BJ (cell line): ENCODE data around the gene SIVA1. TPM values are rescaled to one million over a fixed set of nuclear protein-coding genes. Genes with fewer than 3 reads are reported as not detected.

Experiments
- CTCF ChIA-PET: fragments of 350-600 bp; formaldehyde crosslinking; extraction: SDS; loops from one replicate; lab custom pipeline; 2021; ENCODE audit warnings: antibody characterized with exemption, inconsistent platforms; lab: Yijun Ruan, JAX
- POLR2A ChIA-PET: fragments of 300-600 bp; sonication (Branson Sonifier 250); formaldehyde crosslinking; extraction: SDS; loops from one replicate; lab custom pipeline; 2021; ENCODE audit warnings: antibody characterized with exemption; lab: Charles Lee
- DNase-seq: peaks from one replicate; pipeline ENCODE4 v3.0.0-alpha.2; 2011; ENCODE audit warnings: low read depth
- H3K27me3 ChIP-seq: 2 replicates; pipeline ENCODE4 v1.6.0; 2011; ENCODE audit warnings: low read length; ENCODE audit not compliant: control insufficient read depth, insufficient read depth
- H3K36me3 ChIP-seq: 2 replicates; pipeline ENCODE4 v1.5.1; 2011; ENCODE audit warnings: low read length; ENCODE audit not compliant: control insufficient read depth, insufficient read depth
- H3K4me3 ChIP-seq: 2 replicates; pipeline ENCODE4 v1.5.1; 2011; ENCODE audit warnings: low read depth, mild to moderate bottlenecking, control low read depth, low read length
- CTCF ChIP-seq: IDR thresholded peaks from 2 replicates; pipeline ENCODE4 v1.5.1; 2011; ENCODE audit warnings: low read depth, mild to moderate bottlenecking, control low read depth, inconsistent platforms, low read length, moderate library complexity; ENCODE audit not compliant: insufficient read depth
- polyA plus RNA-seq: library from polyadenylated mRNA; depleted of rRNA; stranded (reverse); fragments of >200 nt; gene quantifications from 2 replicates; pipeline ENCODE4 v1.2.3, GENCODE V29; 2011

SIVA1 gene
- polyA plus RNA-seq, 1 experiment = 116 TPM

- POLR2A ChIA-PET = no interaction called here
- DNase-seq = no peak
- no peak for TF ChIP-seq CTCF
- H3K36me3 ChIP-seq = peaks cover 16% of the 10 kb centered on the region
- peak overlapping the region; percentile 97 for H3K4me3 ChIP-seq
- CTCF ChIA-PET = interaction anchor here (0.7 to 4.4 kb wide), 7 partner anchors 14 to 72 kb away, joined by 3 to 43 read pairs (median 3); no protein-coding TSS in a partner anchor
- no peaks in the 10 kb centered on the region for H3K27me3 ChIP-seq
Measured at GRCh38 chr14:104753528-104754212, 723 bp downstream of the SIVA1 start.

- DNase-seq = no peak
- TF ChIP-seq CTCF = no peak
- POLR2A ChIA-PET = no interaction called here
- Histone ChIP-seq H3K36me3 (peaks cover 20% of the 10 kb centered on the region), H3K27me3 (no peaks in the 10 kb centered on the region), H3K4me3 (peak overlapping the region; percentile 97)
- CTCF ChIA-PET = interaction anchor here (0.7 to 4.4 kb wide), 4 partner anchors 13 to 72 kb away, joined by 3 to 43 read pairs (median 3); no protein-coding TSS in a partner anchor
Measured at GRCh38 chr14:104754213-104754851, 1.4 kb downstream of the SIVA1 start.

GRCh38 chr14:104755621-104756020, 2.7 kb downstream of the SIVA1 start:
- H3K4me3 ChIP-seq = no peak overlapping the region
- H3K36me3 ChIP-seq = peaks cover 25% of the 10 kb centered on the region
- no peaks in the 10 kb centered on the region for H3K27me3 ChIP-seq
- no peak for DNase-seq
- CTCF ChIA-PET = interaction anchor here (1.3 to 4.4 kb wide), 3 partner anchors 12 to 65 kb away, joined by 3 to 43 read pairs (median 4); no protein-coding TSS in a partner anchor
- TF ChIP-seq CTCF = no peak
- POLR2A ChIA-PET = no interaction called here

GRCh38 chr14:104756477-104757237, 3.7 kb downstream of the SIVA1 start:
- no peak for TF ChIP-seq CTCF
- Histone ChIP-seq H3K36me3 (peaks cover 26% of the 10 kb centered on the region), H3K27me3 (no peaks in the 10 kb centered on the region), H3K4me3 (no peak overlapping the region)
- CTCF ChIA-PET = interaction anchor here (1.3 to 3.9 kb wide), 4 partner anchors 12 to 64 kb away, joined by 3 to 20 read pairs (median 4); no protein-coding TSS in a partner anchor
- POLR2A ChIA-PET = no interaction called here
- DNase-seq = no peak

GRCh38 chr14:104757238-104757585, 4.3 kb downstream of the SIVA1 start:
- ChIA-PET POLR2A (no interaction called here), CTCF (interaction anchor here (1.5 to 3.9 kb wide), 3 partner anchors 11 to 31 kb away, joined by 3 to 20 read pairs (median 5); no protein-coding TSS in a partner anchor)
- no peak for DNase-seq
- no peak for TF ChIP-seq CTCF
- H3K36me3 ChIP-seq = peaks cover 26% of the 10 kb centered on the region
- H3K4me3 ChIP-seq = no peak overlapping the region
- H3K27me3 ChIP-seq = no peaks in the 10 kb centered on the region
